HG03139 (cell line): Measurements from ENCODE around the gene DCDC1.
"Not testable (repeated sequence)": the region's sequence is repeated elsewhere in the genome, so short reads cannot be mapped to it uniquely, and the experiment has no call there.

ENCODE experiments used
- ATAC-seq: cut with Tn5 transposase; IDR thresholded peaks from one replicate; pipeline ENCODE4 v1.9.1; 2021; ENCODE audit not compliant: unreplicated experiment

The DCDC1 gene

GRCh38 chr11:31337806-31338205, 31.7 kb downstream of the DCDC1 start:
- ATAC-seq, result no peak

GRCh38 chr11:31328697-31329096, 40.8 kb downstream of the DCDC1 start:
- ATAC-seq, result no peak

- no peak for ATAC-seq
Measured at GRCh38 chr11:31327417-31327816, 42.1 kb downstream of the DCDC1 start.

GRCh38 chr11:31326470-31327148, 42.9 kb downstream of the DCDC1 start:
- no peak for ATAC-seq

GRCh38 chr11:31325160-31325559, 44.4 kb downstream of the DCDC1 start:
- no peak for ATAC-seq

GRCh38 chr11:31323145-31323544, 46.4 kb downstream of the DCDC1 start:
- ATAC-seq, result no peak

GRCh38 chr11:31321494-31321893, 48.0 kb downstream of the DCDC1 start:
- ATAC-seq, result not testable (repeated sequence)

- ATAC-seq, result no peak
Measured at GRCh38 chr11:31303644-31304180, 65.8 kb downstream of the DCDC1 start.

GRCh38 chr11:31301549-31302510, 67.7 kb downstream of the DCDC1 start:
- no peak for ATAC-seq

GRCh38 chr11:31295308-31295707, 74.2 kb downstream of the DCDC1 start:
- no peak for ATAC-seq

GRCh38 chr11:31273527-31273926, 96.0 kb downstream of the DCDC1 start:
- not testable (repeated sequence) for ATAC-seq

GRCh38 chr11:31267720-31268119, 101.8 kb downstream of the DCDC1 start:
- no peak for ATAC-seq

GRCh38 chr11:31264834-31265233, 104.7 kb downstream of the DCDC1 start:
- ATAC-seq, result no peak

- no peak for ATAC-seq
Measured at GRCh38 chr11:31262761-31263160, 106.8 kb downstream of the DCDC1 start.

GRCh38 chr11:31259797-31260196, 109.7 kb downstream of the DCDC1 start:
- ATAC-seq, result no peak

GRCh38 chr11:31254415-31254814, 115.1 kb downstream of the DCDC1 start:
- no peak for ATAC-seq

- ATAC-seq, result no peak
Measured at GRCh38 chr11:31248768-31249167, 120.8 kb downstream of the DCDC1 start.

GRCh38 chr11:31247321-31247720, 122.2 kb downstream of the DCDC1 start:
- no peak for ATAC-seq

GRCh38 chr11:31246451-31247165, 122.9 kb downstream of the DCDC1 start:
- ATAC-seq, result no peak

- ATAC-seq, result no peak
Measured at GRCh38 chr11:31243706-31244105, 125.8 kb downstream of the DCDC1 start.

GRCh38 chr11:31240340-31240904, 129.1 kb downstream of the DCDC1 start:
- ATAC-seq, result no peak
